HG03354 (cell line): ENCODE measurements around the gene UNC93A.

Source experiments
- ATAC-seq: cut with Tn5 transposase; IDR thresholded peaks from one replicate; pipeline ENCODE4 v1.9.1; 2021; ENCODE audit warnings: mild to moderate bottlenecking; ENCODE audit not compliant: unreplicated experiment, poor library complexity, severe bottlenecking

Gene UNC93A

GRCh38 chr6:167291623-167292300, 647 bp downstream of the UNC93A start:
- ATAC-seq = no peak

GRCh38 chr6:167292301-167293087, 1.4 kb downstream of the UNC93A start:
- ATAC-seq = no peak

- no peak for ATAC-seq
Measured at GRCh38 chr6:167293088-167293589, 2.0 kb downstream of the UNC93A start.

- no peak for ATAC-seq
Measured at GRCh38 chr6:167293590-167294091, 2.5 kb downstream of the UNC93A start.

GRCh38 chr6:167294241-167294640, 3.1 kb downstream of the UNC93A start:
- no peak for ATAC-seq

GRCh38 chr6:167294651-167295494, 3.8 kb downstream of the UNC93A start:
- no peak for ATAC-seq

- no peak for ATAC-seq
Measured at GRCh38 chr6:167295495-167296292, 4.6 kb downstream of the UNC93A start.

- no peak for ATAC-seq
Measured at GRCh38 chr6:167296293-167296690, 5.2 kb downstream of the UNC93A start.

GRCh38 chr6:167296902-167297301, 5.8 kb downstream of the UNC93A start:
- no peak for ATAC-seq

GRCh38 chr6:167298127-167298526, 7.0 kb downstream of the UNC93A start:
- ATAC-seq = no peak

- ATAC-seq = no peak
Measured at GRCh38 chr6:167299641-167300308, 8.7 kb downstream of the UNC93A start.

GRCh38 chr6:167300902-167301777, 10.0 kb downstream of the UNC93A start:
- ATAC-seq = no peak

- ATAC-seq = no peak
Measured at GRCh38 chr6:167302074-167302473, 11.0 kb downstream of the UNC93A start.

GRCh38 chr6:167302796-167303195, 11.7 kb downstream of the UNC93A start:
- ATAC-seq = no peak

GRCh38 chr6:167303675-167304625, 12.8 kb downstream of the UNC93A start:
- no peak for ATAC-seq

GRCh38 chr6:167304912-167305311, 13.8 kb downstream of the UNC93A start:
- ATAC-seq = no peak

- ATAC-seq = no peak
Measured at GRCh38 chr6:167305796-167306195, 14.7 kb downstream of the UNC93A start.
